ENCODE data around the gene IL11RA. TPM values are rescaled to one million over a fixed set of nuclear protein-coding genes. Genes with fewer than 3 reads are reported as not detected.
A peak's percentile ranks its signal among the peaks of the same experiment; 100 is the strongest.
"Not testable (repeated sequence)": the region's sequence is repeated elsewhere in the genome, so short reads cannot be mapped to it uniquely, and the experiment has no call there.

IL11RA gene
- total and polyA plus RNA-seq, 7 experiments from 2014 or later = 8.5 to 185 (median 137) TPM

DNA sequence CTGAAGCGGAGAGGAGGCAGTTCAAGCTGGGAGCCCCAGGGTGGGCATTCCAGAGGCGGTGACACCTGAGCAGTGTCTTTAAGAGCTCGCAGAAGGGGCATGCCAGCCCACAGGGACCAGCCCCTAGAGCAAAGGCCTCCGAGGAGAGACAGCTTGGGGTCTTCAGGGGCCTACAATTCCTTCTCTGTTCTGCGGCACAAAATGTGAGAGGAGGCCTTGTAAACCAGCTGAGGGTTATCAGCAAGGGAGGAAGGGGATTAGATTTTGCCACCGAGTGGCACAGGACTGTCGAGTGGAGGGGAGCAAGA lies 13.9 kb upstream of the IL11RA start:
- Histone ChIP-seq H3K4me3 (ENCODE audit: low read length) (peak overlapping the region; percentile 94), H3K27ac (ENCODE audit: low read depth, low read length) (peak overlapping the region; percentile 70), H3K9me3 (ENCODE audit: control insufficient read depth in 2 of 3, low read length in 3 of 3) (no peaks in the 10 kb centered on the region), H3K36me3 (ENCODE audit: control insufficient read depth in 2 of 3, insufficient read depth in 3 of 3, low read length in 3 of 3) (peaks cover 0 to 13% (median 0%) of the 10 kb centered on the region in 3 experiments), H3K4me1 (ENCODE audit: control insufficient read depth in 2 of 2, insufficient read depth in 2 of 2, low read length in 2 of 2) (peaks cover 21 to 22% of the 10 kb centered on the region in 2 donors), H3K27me3 (ENCODE audit: control insufficient read depth in 2 of 2, insufficient read depth in 2 of 2, low read length in 2 of 2) (no peaks in the 10 kb centered on the region)
- Mint-ChIP-seq H3K27me3 (no peaks in the 10 kb centered on the region), H3K27ac (peak overlapping the region; percentile 88 to 98 (median 95)), H3K9me3 (peaks cover 0 to 1% (median 0%) of the 10 kb centered on the region in 11 donors), H3K4me3 (peak overlapping the region; percentile 88 to 93 (median 90)), H3K4me1 (peaks cover 26 to 45% (median 37%) of the 10 kb centered on the region in 7 donors), H3K36me3 (peaks cover 0 to 3% (median 3%) of the 10 kb centered on the region in 5 donors)
- intact Hi-C loops (cut with micrococcal nuclease) = loop anchor here (1.0 to 10.0 kb wide), 6 partner anchors 8 to 967 kb away; partner anchors contain the start of genes DNAJB5 (in 1 of the 2), GALT (in 1 of the 2), TESK1 (in 1 of the 2) and UBAP1 (in 1 of the 2)
- DNase-seq = no peak
- POLR2A ChIA-PET = interaction anchor here (0.6 to 7.0 kb wide), 17 partner anchors 10 to 1089 kb away, joined by 3 to 99 read pairs (median 6); partner anchors contain the start of genes CCL27, DCTN3, GALT and IL11RA
- no peak for ATAC-seq
- CTCF ChIA-PET = interaction anchor here (0.6 to 8.0 kb wide), 11 partner anchors 8 to 121 kb away, joined by 3 to 98 read pairs (median 6); partner anchors contain the start of genes DCTN3, GALT and RPP25L

DNA sequence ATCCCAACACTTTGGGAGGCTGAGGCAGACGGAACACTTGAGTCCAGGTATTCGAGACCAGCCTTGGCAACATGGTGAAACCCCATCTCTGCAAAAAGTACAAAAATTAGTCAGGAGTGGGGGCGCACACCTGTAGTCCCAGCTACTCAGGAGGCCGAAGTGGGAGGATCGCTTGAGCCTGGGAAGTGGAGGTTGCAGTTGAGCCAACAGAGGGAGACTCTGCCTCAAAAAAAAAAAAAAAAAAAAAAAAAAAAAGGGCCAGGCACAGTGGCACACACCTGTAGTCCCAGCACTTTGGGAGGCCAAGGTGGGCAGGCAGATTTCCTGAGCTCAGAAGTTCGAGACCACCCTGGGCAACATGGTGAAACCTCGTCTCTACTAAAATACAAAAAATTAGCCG lies 12.7 kb upstream of the IL11RA start:
- CTCF ChIA-PET, H3K36me3 Mint-ChIP-seq: not testable (repeated sequence)

DNA sequence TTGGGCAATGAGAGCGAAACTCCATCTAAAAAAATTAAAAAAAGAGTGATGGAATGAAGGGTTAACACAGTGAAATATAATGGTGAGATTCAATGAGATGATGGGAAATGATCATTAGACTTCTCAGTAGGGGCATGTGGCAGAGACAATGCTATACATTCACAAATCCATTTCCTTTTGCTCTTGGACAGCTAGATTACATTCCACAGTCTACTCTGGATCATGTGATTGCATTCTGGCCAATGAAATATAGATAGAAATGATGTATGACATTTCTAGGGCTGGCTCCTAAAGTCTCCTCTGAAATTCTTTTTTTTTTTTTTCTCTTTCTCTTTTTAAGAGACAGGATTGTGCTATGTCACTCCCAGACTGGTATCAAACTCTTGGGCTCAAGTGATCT lies 9.3 kb upstream of the IL11RA start:
- H3K27me3 Mint-ChIP-seq = no peaks in the 10 kb centered on the region
- DNase-seq (no peak), ATAC-seq (no peak)
- peaks cover 0 to 3% (median 0%) of the 10 kb centered on the region in 5 donors for H3K36me3 Mint-ChIP-seq
- peaks cover 15 to 32% (median 30%) of the 10 kb centered on the region in 7 donors for H3K4me1 Mint-ChIP-seq
- Histone ChIP-seq H3K9me3 (ENCODE audit: control insufficient read depth in 2 of 3, low read length in 3 of 3) (no peaks in the 10 kb centered on the region), H3K27ac (ENCODE audit: low read depth, low read length) (no peak overlapping the region), H3K36me3 (ENCODE audit: control insufficient read depth in 2 of 3, insufficient read depth in 3 of 3, low read length in 3 of 3) (peaks cover 0 to 5% (median 0%) of the 10 kb centered on the region in 3 experiments), H3K27me3 (ENCODE audit: control insufficient read depth in 2 of 2, insufficient read depth in 2 of 2, low read length in 2 of 2) (no peaks in the 10 kb centered on the region), H3K4me1 (ENCODE audit: control insufficient read depth in 2 of 2, insufficient read depth in 2 of 2, low read length in 2 of 2) (peaks cover 16 to 20% of the 10 kb centered on the region in 2 donors), H3K4me3 (ENCODE audit: low read length) (no peak overlapping the region)
- POLR2A ChIA-PET = interaction anchor here (1.1 to 1.8 kb wide), 5 partner anchors 9 to 30 kb away, joined by 3 to 5 read pairs (median 4); partner anchors contain the start of genes CCL27 and DCTN3
- no peak overlapping the region for H3K4me3 Mint-ChIP-seq
- CTCF ChIA-PET = interaction anchor here (0.7 to 5.8 kb wide), 2 partner anchors 8 to 31 kb away, joined by 3 to 45 read pairs; partner anchors contain the start of gene RPP25L
- peaks cover 0 to 1% (median 0%) of the 10 kb centered on the region in 11 donors for H3K9me3 Mint-ChIP-seq
- intact Hi-C loops (cut with micrococcal nuclease) = no loop called here
- H3K27ac Mint-ChIP-seq = no peak overlapping the region

More for the DNA sequence above, 12.7 kb upstream of the IL11RA start:
- H3K27me3 ChIP-seq (ENCODE audit: control insufficient read depth in 2 of 2, insufficient read depth in 2 of 2, low read length in 2 of 2); H3K27ac ChIP-seq (ENCODE audit: low read depth, low read length); ATAC-seq; H3K4me3 ChIP-seq (ENCODE audit: low read length); H3K9me3 Mint-ChIP-seq; H3K9me3 ChIP-seq (ENCODE audit: control insufficient read depth in 2 of 3, low read length in 3 of 3); DNase-seq; H3K27me3 Mint-ChIP-seq: not testable (repeated sequence)
- POLR2A ChIA-PET = interaction anchor here (2.5 to 7.0 kb wide), 5 partner anchors 13 to 28 kb away, joined by 11 to 99 read pairs (median 29); partner anchors contain the start of genes CCL27, DCTN3, IL11RA and RPP25L
- Mint-ChIP-seq H3K4me3 (peak overlapping the region in 1 of 10 donors; percentile 89), H3K27ac (peak overlapping the region in 1 of 9 donors; percentile 96), H3K4me1 (peaks cover 19 to 37% (median 31%) of the 10 kb centered on the region in 7 donors)
- Histone ChIP-seq H3K36me3 (ENCODE audit: control insufficient read depth in 2 of 3, insufficient read depth in 3 of 3, low read length in 3 of 3) (peaks cover 0 to 13% (median 0%) of the 10 kb centered on the region in 3 experiments), H3K4me1 (ENCODE audit: control insufficient read depth in 2 of 2, insufficient read depth in 2 of 2, low read length in 2 of 2) (peaks cover 21 to 22% of the 10 kb centered on the region in 2 donors)
- intact Hi-C loops (cut with micrococcal nuclease) = loop anchor here (10.0 kb wide), 4 partner anchors 345 to 965 kb away; partner anchors contain the start of genes DNAJB5 (in 1 of the 2), TESK1 (in 1 of the 2), UBAP1 (in 1 of the 2) and UBE2R2 (in 1 of the 2)

DNA sequence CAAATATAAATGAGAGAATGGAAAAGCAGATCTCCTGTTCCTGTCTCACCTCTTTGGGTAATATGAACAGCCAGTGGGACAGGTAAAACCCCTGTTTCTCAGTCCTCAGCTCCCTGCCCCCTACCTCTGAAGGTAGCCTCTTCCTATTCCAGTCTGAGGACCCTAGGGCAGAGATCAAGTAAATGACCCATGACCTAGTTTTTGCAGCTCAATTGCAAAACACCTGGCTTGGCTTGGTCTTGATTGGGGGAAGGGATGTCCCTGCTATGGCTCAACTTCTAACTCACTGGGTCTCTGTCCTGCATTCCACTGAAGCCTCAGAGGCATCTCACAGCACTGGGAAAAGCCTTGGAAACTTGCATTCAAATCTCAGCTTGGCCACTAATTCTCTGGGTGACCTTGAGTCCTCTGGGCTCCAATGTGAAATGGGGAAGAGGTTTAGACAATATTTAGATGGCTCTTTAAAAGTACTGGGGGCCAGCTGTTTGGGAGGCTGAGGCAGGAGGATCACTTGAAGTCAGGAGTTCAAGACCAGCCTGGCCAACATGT lies 7.1 kb upstream of the IL11RA start:
- Histone ChIP-seq H3K27ac (ENCODE audit: low read depth, low read length) (no peak overlapping the region), H3K4me1 (ENCODE audit: control insufficient read depth in 2 of 2, insufficient read depth in 2 of 2, low read length in 2 of 2) (peaks cover 20 to 23% of the 10 kb centered on the region in 2 donors), H3K4me3 (ENCODE audit: low read length) (no peak overlapping the region), H3K9me3 (ENCODE audit: control insufficient read depth in 2 of 3, low read length in 3 of 3) (no peaks in the 10 kb centered on the region), H3K36me3 (ENCODE audit: control insufficient read depth in 2 of 3, insufficient read depth in 3 of 3, low read length in 3 of 3) (peaks cover 13 to 22% (median 14%) of the 10 kb centered on the region in 3 experiments), H3K27me3 (ENCODE audit: control insufficient read depth in 2 of 2, insufficient read depth in 2 of 2, low read length in 2 of 2) (no peaks in the 10 kb centered on the region)
- intact Hi-C loops (cut with micrococcal nuclease) = loop anchor here (5.0 kb wide), 1 partner anchor 33 kb away; the partner anchor contains the start of gene RPP25L (in 2 of the 2)
- POLR2A ChIA-PET = interaction anchor here (0.6 to 1.6 kb wide), 2 partner anchors 11 to 68 kb away, joined by 3 to 7 read pairs; no protein-coding TSS in a partner anchor
- H3K36me3 Mint-ChIP-seq = peaks cover 6 to 19% (median 9%) of the 10 kb centered on the region in 5 donors
- no peak for DNase-seq
- no peaks in the 10 kb centered on the region for H3K27me3 Mint-ChIP-seq
- no peaks in the 10 kb centered on the region for H3K9me3 Mint-ChIP-seq
- ATAC-seq = no peak
- H3K4me1 Mint-ChIP-seq = peaks cover 18 to 38% (median 33%) of the 10 kb centered on the region in 7 donors
- CTCF ChIA-PET = interaction anchor here (0.5 to 7.2 kb wide), 6 partner anchors 11 to 1238 kb away, joined by 3 to 50 read pairs (median 4); partner anchors contain the start of gene CCL27
- H3K27ac Mint-ChIP-seq = no peak overlapping the region
- peak overlapping the region in 2 of 10 donors; percentile 21 to 61 for H3K4me3 Mint-ChIP-seq

DNA sequence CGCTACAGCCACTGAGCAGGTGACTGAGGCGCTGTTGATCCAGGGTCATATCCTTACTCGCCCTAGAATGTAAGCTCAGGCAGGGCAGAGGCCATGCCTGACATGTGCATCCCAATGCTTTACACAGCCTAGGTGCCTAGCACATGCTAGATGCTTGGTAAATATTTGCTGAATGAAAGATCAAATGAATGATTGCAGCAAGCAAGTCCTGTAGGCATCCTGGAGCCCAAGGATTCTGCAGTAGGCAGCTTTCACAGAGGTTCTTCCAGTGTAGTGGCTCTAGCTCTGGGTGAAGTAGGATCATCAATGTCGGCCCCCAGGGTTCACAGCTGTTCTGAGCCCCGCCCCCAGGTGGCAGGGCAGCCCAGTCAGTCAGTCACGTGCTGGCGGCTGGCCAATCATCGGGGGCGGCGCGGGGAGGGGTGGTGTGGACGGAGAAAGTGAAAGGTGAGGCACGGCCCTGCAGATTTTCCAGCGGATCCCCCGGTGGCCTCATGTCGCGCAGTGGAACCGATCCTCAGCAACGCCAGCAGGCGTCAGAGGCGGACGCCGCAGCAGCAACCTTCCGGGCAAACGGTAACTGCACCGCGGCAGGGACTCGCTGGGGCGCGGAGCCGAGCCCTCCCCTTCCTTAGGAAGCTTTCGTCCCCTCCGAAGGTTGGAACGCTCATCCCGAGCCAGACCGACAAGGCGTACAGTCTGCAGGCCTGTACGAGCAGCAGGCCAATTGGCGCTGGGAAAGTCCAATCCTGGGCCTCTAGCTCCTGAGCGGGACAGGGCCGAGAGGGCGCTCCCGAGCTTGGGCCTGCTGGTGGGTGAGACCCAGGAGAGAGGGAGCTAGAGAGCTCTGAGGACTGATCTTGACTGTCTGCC lies 5.5 kb upstream of the IL11RA start, which contains the start of gene GALT:
Gene GALT (plus strand): TSS at position 465 of the 873 bp plus-strand sequence. CDS start 30 bp downstream, at position 495.
- no peaks in the 10 kb centered on the region for H3K27me3 ChIP-seq (ENCODE audit: control insufficient read depth in 2 of 2, insufficient read depth in 2 of 2, low read length in 2 of 2)
- peak within 1 kb of the TSS; percentile 82 to 96 (median 92) for H3K4me3 Mint-ChIP-seq
- H3K36me3 ChIP-seq (ENCODE audit: control insufficient read depth in 2 of 3, insufficient read depth in 3 of 3, low read length in 3 of 3) = peaks cover 13 to 38% (median 15%) of the 10 kb centered on the region in 3 experiments
- peak; percentile 96 for ATAC-seq
- H3K27ac ChIP-seq (ENCODE audit: low read depth, low read length) = peak within 1 kb of the TSS; percentile 87
- CTCF ChIA-PET = interaction anchor here (0.6 to 7.2 kb wide), 17 partner anchors 9 to 249 kb away, joined by 3 to 50 read pairs (median 5); partner anchors contain the start of genes CCL27, DCTN3, RPP25L and SIGMAR1
- H3K9me3 ChIP-seq (ENCODE audit: control insufficient read depth in 2 of 3, low read length in 3 of 3) = no peaks in the 10 kb centered on the region
- intact Hi-C loops (cut with micrococcal nuclease) = loop anchor here (1.0 to 5.0 kb wide), 7 partner anchors 8 to 1086 kb away; partner anchors contain the start of genes RPP25L (in 2 of the 2), CREB3 (in 1 of the 2), DCTN3 (in 1 of the 2) and SIGMAR1 (in 1 of the 2)
- peak within 1 kb of the TSS; percentile 90 for H3K4me3 ChIP-seq (ENCODE audit: low read length)
- H3K27ac Mint-ChIP-seq = peak within 1 kb of the TSS; percentile 86 to 94 (median 90)
- POLR2A ChIA-PET = interaction anchor here (0.6 to 5.9 kb wide), 14 partner anchors 9 to 1479 kb away, joined by 3 to 87 read pairs (median 4); partner anchors contain the start of genes B4GALT1, CCL27, DCTN3 and SIGMAR1
- H3K4me1 ChIP-seq (ENCODE audit: control insufficient read depth in 2 of 2, insufficient read depth in 2 of 2, low read length in 2 of 2) = peaks cover 20 to 23% of the 10 kb centered on the region in 2 donors
- peak; percentile 82 to 98 (median 93) for DNase-seq
- peaks cover 6 to 27% (median 9%) of the 10 kb centered on the region in 5 donors for H3K36me3 Mint-ChIP-seq
- H3K27me3 Mint-ChIP-seq = no peaks in the 10 kb centered on the region
- H3K9me3 Mint-ChIP-seq = no peaks in the 10 kb centered on the region
- H3K4me1 Mint-ChIP-seq = peaks cover 18 to 48% (median 34%) of the 10 kb centered on the region in 7 donors
